Stimulated activated naive CD8-positive, alpha-beta T cell treated with anti-CD3 and anti-CD28 coated beads, Interleukin-15, Interleukin-2, amounts not matched to agents 100 U/mL and 50 U/mL, for 24 hours (primary cell): ENCODE measurements around the gene ANTXR1.

Source experiments
- ATAC-seq: fragments of 150-1000 bp; cut with Tn5 transposase; one replicate; pipeline ENCODE4 v1.10.0; 2021
- DNase-seq: peaks from one replicate; pipeline ENCODE4 v3.0.0; 2021

The ANTXR1 gene

GRCh38 chr2:69007169-69007568, 5.8 kb upstream of the ANTXR1 start:
- ATAC-seq (no peak), DNase-seq (no peak)

- no peak for ATAC-seq
- no peak for DNase-seq
Observed at GRCh38 chr2:69007603-69008002, 5.4 kb upstream of the ANTXR1 start.

GRCh38 chr2:69010437-69011194, 2.4 kb upstream of the ANTXR1 start:
- DNase-seq (no peak), ATAC-seq (no peak)

GRCh38 chr2:69011611-69012157, 1.3 kb upstream of the ANTXR1 start:
- ATAC-seq: no peak
- no peak for DNase-seq

GRCh38 chr2:69012310-69013141, 453 bp upstream of the ANTXR1 start:
- DNase-seq (peak; percentile 54), ATAC-seq (peak; percentile 53)

GRCh38 chr2:69013840-69014821, 1.2 kb downstream of the ANTXR1 start:
- ATAC-seq (peak; percentile 38), DNase-seq (peak; percentile 16)

- no peak for DNase-seq
Observed at GRCh38 chr2:69017080-69017479, 4.1 kb downstream of the ANTXR1 start.

GRCh38 chr2:69017835-69018234, 4.9 kb downstream of the ANTXR1 start:
- ATAC-seq: no peak
- DNase-seq: no peak

More at GRCh38 chr2:69017080-69017479, 4.1 kb downstream of the ANTXR1 start:
- no peak for ATAC-seq

GRCh38 chr2:69018678-69019095, 5.7 kb downstream of the ANTXR1 start:
- ATAC-seq: no peak
- no peak for DNase-seq

- no peak for DNase-seq
- no peak for ATAC-seq
Observed at GRCh38 chr2:69020496-69021426, 7.8 kb downstream of the ANTXR1 start.

- ATAC-seq (no peak), DNase-seq (no peak)
Observed at GRCh38 chr2:69021727-69022126, 8.7 kb downstream of the ANTXR1 start.

- DNase-seq: no peak
- no peak for ATAC-seq
Observed at GRCh38 chr2:69022548-69022947, 9.6 kb downstream of the ANTXR1 start.

- DNase-seq (no peak), ATAC-seq (no peak)
Observed at GRCh38 chr2:69023236-69023635, 10.3 kb downstream of the ANTXR1 start.

GRCh38 chr2:69026026-69026425, 13.0 kb downstream of the ANTXR1 start:
- ATAC-seq: no peak
- peak; percentile 44 for DNase-seq

GRCh38 chr2:69026691-69027459, 13.9 kb downstream of the ANTXR1 start:
- DNase-seq (no peak), ATAC-seq (no peak)

GRCh38 chr2:69030800-69031428, 17.9 kb downstream of the ANTXR1 start:
- no peak for DNase-seq
- ATAC-seq: no peak

- DNase-seq: no peak
- no peak for ATAC-seq
Observed at GRCh38 chr2:69031466-69031865, 18.5 kb downstream of the ANTXR1 start.

- DNase-seq (no peak), ATAC-seq (no peak)
Observed at GRCh38 chr2:69032336-69032735, 19.4 kb downstream of the ANTXR1 start.

- DNase-seq (no peak), ATAC-seq (no peak)
Observed at GRCh38 chr2:69033461-69034095, 20.6 kb downstream of the ANTXR1 start.
